GM12872 (cell line): Measurements from ENCODE around the gene INO80B.

Experiments used
- TF ChIP-seq, protein P1 (sequence below): IDR thresholded peaks from 3 replicates; pipeline ENCODE4 v1.5.1; 2011; ENCODE audit warnings: low read depth, mild to moderate bottlenecking, low read length, moderate library complexity; ENCODE audit not compliant: insufficient read depth

Gene INO80B

GRCh38 chr2:74415762-74416395 lies 39.0 kb upstream of the INO80B start:
- TF ChIP-seq, protein P1, sequence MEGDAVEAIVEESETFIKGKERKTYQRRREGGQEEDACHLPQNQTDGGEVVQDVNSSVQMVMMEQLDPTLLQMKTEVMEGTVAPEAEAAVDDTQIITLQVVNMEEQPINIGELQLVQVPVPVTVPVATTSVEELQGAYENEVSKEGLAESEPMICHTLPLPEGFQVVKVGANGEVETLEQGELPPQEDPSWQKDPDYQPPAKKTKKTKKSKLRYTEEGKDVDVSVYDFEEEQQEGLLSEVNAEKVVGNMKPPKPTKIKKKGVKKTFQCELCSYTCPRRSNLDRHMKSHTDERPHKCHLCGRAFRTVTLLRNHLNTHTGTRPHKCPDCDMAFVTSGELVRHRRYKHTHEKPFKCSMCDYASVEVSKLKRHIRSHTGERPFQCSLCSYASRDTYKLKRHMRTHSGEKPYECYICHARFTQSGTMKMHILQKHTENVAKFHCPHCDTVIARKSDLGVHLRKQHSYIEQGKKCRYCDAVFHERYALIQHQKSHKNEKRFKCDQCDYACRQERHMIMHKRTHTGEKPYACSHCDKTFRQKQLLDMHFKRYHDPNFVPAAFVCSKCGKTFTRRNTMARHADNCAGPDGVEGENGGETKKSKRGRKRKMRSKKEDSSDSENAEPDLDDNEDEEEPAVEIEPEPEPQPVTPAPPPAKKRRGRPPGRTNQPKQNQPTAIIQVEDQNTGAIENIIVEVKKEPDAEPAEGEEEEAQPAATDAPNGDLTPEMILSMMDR = no peak

- TF ChIP-seq, protein P1 = no peak
Observed at GRCh38 chr2:74416778-74417177, 38.1 kb upstream of the INO80B start.

DNA sequence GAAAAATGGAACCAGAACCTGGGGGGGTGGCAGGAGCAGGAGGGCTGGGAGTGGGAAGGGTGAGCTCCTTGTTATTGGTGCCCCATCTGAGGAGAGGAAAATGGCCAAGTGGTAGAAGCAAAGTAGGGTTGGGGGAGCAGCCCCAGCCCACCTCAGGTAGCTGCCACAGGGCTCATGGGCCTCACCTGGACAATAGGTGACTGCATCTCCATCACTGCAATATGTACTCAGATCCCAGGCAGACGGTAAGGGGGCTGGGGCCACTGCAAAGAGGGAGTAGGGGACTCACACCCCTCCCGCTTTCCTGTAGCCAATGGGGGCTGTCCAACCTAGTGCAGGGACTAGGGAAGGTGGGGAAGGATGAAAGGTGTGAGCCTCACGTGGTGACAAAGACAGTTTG lies 37.7 kb upstream of the INO80B start:
- TF ChIP-seq, protein P1 = no peak

- TF ChIP-seq, protein P1 = no peak
Observed at GRCh38 chr2:74417763-74418162, 37.1 kb upstream of the INO80B start.

DNA sequence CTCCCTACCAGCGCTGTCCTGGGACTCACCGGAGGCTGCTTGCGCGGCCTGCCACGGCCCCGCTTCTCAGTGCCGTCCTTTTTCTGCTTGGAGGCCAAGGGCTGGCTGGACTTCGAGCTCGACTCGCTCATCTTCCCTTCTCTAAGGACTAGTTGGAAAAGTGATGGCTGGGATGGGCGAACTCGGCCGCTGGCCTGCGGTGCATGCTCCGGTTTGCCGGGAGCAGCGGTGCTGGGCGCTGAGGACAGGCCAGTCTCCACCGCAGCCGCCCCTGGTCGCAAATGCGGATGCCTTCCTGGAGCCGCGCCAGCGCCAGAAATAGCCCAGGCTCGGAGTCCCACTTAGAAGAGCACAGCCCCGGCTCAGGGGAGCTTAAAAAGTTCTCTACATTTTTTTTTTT lies 36.6 kb upstream of the INO80B start:
- TF ChIP-seq, protein P1 = no peak

- TF ChIP-seq, protein P1 = no peak
Observed at GRCh38 chr2:74419345-74419744, 35.5 kb upstream of the INO80B start.

- TF ChIP-seq, protein P1 = no peak
Observed at GRCh38 chr2:74420006-74420405, 34.9 kb upstream of the INO80B start.
